ENCODE data around the gene SPTBN4.

The SPTBN4 gene

GRCh38 chr19:40600570-40601133 is 133.9 kb downstream of the SPTBN4 start:
- no peak for DNase-seq (ENCODE audit: low read depth in 2 of 3, low spot score in 2 of 3)

- DNase-seq (ENCODE audit: low read depth in 2 of 3, low spot score in 2 of 3) = no peak
These were observed 134.6 kb downstream of the SPTBN4 start, which contains the start of gene LTBP4 for GRCh38 chr19:40601134-40601974. Gene LTBP4, plus strand, starts transcription at chr19:40601369. Its CDS starts 19 bp downstream, at chr19:40601388.

GRCh38 chr19:40603071-40603388 is 136.2 kb downstream of the SPTBN4 start:
- DNase-seq (ENCODE audit: low read depth in 2 of 3, low spot score in 2 of 3) = no peak

- DNase-seq (ENCODE audit: low read depth in 2 of 3, low spot score in 2 of 3) = peak; percentile 82 to 88 (median 84)
These were observed 136.8 kb downstream of the SPTBN4 start for GRCh38 chr19:40603389-40604170.

DNA sequence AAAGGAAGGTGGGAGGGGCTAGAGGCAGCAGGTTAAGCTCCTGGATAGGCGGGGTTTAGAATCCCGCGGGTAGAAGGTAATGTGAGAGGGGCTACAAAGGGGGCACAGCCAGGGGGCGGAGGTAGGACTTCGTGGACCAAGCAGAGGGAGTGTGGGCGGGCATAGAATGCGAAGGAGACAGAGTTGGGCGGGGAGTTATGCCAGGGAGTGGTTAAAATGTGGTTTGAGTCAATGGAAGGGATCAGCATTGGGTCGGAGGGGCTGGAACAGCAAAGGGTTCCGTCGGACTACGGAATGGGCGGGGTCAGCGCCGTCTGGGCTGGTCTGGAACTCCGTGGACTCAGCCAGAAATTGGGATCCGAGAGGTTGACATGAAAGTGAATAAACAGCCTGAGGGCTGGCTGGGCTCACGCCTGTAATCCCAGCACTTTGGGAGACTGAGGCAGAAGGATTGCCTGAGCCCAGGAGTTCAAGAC is 137.4 kb downstream of the SPTBN4 start:
- no peak for DNase-seq (ENCODE audit: low read depth in 2 of 3, low spot score in 2 of 3)

DNA sequence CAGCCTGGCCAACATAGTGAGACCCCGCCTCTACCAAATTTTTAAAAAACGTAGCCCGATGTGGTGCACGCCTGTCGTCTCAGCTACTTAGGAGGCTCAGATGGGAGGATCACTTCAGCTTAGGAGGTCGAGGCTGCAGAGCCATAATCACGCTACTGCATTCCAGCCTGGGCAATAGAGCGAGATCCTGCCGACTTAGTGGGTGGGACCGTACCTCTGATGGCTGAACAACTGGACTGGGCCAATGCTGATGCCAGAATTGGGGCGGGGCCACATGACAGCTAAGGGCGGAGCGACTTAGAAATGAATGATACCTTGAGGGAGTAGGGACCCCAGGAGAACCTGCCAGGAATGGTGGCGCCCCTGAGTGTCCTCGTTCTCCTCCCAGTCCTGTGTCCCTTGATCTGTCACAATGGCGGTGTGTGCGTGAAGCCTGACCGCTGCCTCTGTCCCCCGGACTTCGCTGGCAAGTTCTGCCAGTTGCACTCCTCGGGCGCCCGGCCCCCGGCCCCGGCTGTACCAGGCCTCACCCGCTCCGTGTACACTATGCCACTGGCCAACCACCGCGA is 137.9 kb downstream of the SPTBN4 start:
- DNase-seq (ENCODE audit: low read depth in 2 of 3, low spot score in 2 of 3) = no peak

- peak in 1 of 3 experiments; percentile 56 for DNase-seq (ENCODE audit: low read depth in 2 of 3, low spot score in 2 of 3)
These were observed 138.6 kb downstream of the SPTBN4 start for GRCh38 chr19:40605216-40605971.

DNA sequence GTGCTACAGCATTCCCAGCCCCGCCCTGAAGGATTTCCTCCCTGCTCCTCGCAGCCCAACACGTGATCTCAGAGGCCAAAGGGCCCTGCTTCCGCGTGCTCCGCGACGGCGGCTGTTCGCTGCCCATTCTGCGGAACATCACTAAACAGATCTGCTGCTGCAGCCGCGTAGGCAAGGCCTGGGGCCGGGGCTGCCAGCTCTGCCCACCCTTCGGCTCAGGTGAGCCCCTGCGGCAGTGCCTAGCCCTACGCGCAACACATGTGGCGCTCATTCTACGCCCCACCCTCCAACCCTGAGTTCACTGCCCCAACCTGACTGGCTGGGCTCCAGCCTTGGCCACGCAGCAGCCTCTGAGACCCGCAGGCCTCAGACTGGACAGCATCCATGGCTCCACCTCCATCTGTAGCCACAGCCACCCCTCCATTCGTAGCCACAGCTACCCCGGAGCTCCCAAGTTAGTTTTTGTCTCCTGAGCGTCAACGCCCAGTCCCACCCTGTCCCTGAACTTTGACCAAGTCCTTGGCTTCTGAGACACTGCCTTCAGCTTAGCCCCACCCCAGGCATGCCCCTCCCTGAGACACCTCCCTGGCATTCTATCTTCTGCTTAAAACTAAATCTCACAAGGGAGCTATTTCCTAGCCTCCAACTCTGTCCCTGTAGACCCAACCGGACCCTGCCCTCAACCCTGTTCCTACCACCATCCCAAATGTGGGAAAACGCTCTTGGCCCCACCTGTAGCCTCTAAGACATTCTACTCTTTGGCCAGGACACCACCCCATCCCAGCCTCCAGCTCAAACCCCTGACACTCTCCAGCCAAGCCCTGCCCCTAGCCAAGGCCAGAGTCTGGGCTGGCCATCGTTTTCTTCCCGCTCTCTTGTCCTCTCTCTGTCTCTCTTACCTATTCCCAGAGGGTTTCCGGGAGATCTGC is 140.8 kb downstream of the SPTBN4 start:
- no peak for DNase-seq (ENCODE audit: low read depth in 2 of 3, low spot score in 2 of 3)

DNA sequence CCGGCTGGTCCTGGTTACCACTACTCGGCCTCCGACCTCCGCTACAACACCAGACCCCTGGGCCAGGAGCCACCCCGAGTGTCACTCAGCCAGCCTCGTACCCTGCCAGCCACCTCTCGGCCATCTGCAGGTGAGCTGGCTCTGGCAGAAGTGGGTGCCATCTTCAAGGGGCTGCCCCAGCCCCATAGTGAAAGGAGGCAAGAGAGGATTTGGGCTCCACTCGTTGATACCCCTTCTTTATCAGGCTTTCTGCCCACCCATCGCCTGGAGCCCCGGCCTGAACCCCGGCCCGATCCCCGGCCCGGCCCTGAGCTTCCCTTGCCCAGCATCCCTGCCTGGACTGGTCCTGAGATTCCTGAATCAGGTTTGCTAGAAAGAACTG is 141.4 kb downstream of the SPTBN4 start:
- DNase-seq (ENCODE audit: low read depth in 2 of 3, low spot score in 2 of 3) = no peak

- no peak for DNase-seq (ENCODE audit: low read depth in 2 of 3, low spot score in 2 of 3)
These were observed 142.2 kb downstream of the SPTBN4 start for GRCh38 chr19:40608957-40609356.

DNA sequence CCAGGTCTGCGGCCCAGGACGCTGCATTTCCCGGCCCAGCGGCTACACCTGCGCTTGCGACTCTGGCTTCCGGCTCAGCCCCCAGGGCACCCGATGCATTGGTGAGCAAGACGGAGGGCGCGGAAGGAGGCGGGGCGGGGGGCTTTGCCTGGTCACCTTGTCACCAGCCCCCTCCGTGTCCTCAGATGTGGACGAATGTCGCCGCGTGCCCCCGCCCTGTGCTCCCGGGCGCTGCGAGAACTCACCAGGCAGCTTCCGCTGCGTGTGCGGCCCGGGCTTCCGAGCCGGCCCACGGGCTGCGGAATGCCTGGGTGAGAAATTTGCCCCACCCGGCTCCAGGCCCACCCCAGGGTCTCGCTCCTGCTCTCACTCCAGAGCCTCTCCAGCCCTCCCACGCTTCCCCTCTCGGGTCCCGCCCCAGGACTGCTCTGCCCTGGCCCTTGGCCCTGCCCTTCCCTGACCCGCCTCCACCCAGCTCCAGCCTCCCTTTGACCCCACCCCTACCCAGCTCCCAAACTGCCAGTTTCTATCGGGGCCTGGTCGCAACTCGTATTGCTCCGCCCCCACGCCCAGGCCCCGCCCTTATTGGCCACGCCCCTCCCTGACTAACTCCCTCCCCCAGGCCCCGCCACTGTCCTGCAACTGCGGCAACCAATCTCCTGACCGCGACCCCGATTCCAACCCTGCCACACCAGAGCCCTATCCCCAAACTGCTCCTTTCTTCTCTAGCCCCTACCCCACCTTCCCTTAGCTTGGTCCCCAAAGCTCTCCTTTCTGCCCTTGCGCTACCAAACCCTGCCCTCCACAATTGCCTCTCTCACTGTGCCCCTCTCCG is 143.0 kb downstream of the SPTBN4 start:
- DNase-seq (ENCODE audit: low read depth in 2 of 3, low spot score in 2 of 3) = peak; percentile 88 to 98 (median 94)

- DNase-seq (ENCODE audit: low read depth in 2 of 3, low spot score in 2 of 3) = no peak
These were observed 143.7 kb downstream of the SPTBN4 start for GRCh38 chr19:40610396-40611064.

- DNase-seq (ENCODE audit: low read depth in 2 of 3, low spot score in 2 of 3) = no peak
These were observed 144.3 kb downstream of the SPTBN4 start for GRCh38 chr19:40611096-40611495.

DNA sequence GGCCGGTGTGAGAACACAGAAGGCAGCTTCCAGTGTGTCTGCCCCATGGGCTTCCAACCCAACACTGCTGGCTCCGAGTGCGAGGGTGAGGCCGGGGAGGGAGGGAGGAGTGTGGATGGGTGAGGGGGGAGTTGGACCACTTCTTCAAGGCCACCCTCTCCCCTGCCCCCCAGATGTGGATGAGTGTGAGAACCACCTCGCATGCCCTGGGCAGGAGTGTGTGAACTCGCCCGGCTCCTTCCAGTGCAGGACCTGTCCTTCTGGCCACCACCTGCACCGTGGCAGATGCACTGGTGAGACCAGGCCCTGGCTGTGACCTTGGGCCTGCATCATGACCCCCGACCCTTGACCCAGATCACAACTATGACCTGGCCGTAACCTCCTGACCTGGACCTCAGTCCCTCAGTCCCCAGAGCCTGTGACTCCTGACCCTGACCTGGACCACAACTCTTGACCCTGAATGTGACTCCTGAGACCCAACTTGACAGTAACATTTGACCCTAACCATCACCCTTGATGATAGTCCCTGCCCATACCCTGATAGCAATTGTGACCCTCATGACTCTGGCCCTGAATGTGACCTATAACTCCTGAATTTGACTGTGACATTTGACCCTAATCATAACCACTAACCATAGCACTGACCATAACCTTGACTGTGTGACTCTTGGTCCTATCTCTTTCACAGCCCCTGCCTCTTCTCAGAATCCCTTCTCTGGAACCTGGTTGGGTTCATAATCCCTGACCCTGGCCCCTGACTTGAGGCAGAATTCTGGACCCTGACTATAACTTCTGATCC is 145.3 kb downstream of the SPTBN4 start:
- no peak for DNase-seq (ENCODE audit: low read depth in 2 of 3, low spot score in 2 of 3)

DNA sequence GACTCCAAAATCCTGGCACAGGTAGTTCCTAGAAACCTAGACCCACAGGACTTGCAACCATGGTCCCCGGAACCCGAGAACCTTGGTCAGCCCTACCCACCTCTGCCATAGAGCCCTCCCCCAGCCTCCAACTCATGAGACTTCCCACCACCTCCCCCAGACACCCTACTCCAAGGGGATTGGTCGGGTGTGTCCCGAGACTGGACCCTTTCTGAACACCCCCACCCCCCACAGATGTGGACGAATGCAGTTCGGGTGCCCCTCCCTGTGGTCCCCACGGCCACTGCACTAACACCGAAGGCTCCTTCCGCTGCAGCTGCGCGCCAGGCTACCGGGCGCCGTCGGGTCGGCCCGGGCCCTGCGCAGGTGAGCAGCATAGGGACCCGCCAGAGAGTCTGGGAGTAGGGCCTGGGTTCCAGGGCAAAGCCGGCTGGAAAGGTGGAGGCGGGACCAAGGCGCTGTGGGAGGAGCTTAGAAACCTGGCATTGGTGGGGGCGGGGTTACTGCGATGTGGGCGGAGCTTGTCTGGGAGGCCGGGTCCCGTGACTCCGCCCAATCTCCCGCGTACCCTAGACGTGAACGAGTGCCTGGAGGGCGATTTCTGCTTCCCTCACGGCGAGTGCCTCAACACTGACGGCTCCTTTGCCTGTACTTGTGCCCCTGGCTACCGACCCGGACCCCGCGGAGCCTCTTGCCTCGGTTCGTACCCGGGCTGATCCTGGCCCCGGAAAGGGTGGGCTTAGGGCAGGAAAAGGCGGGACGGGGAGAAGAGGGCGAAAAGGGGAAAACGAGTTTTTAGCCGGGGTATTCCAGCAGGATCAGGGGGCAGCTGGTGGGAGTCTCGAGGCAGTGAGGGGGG is 146.3 kb downstream of the SPTBN4 start:
- peak; percentile 56 to 87 (median 80) for DNase-seq (ENCODE audit: low read depth in 2 of 3, low spot score in 2 of 3)

All from activated CD8-positive, alpha-beta memory T cell treated with anti-CD3 and anti-CD28 coated beads for 48 hours (primary cell).